Ovary (tissue), 3 donors: ENCODE measurements around the gene CABLES1.

ENCODE experiments used
- EP300 ChIP-seq: sonication (generic); formaldehyde crosslinking; IDR thresholded peaks from one replicate; pipeline ENCODE4 v1.6.1; 2017; ENCODE audit warnings: antibody characterized with exemption
- POLR2A ChIP-seq: fragments of 450-650 bp; IDR thresholded peaks from one replicate; pipeline ENCODE4 v1.6.1; 2017; ENCODE audit warnings: antibody characterized with exemption, mild to moderate bottlenecking, moderate library complexity
- TF ChIP-seq, protein P1 (sequence below), 3 donors: fragments of 450-650 bp in 2 of 3; fragments of 200-600 bp in 1 of 3; IDR thresholded peaks; one replicate each; pipeline versions ENCODE4 v1.5.1 to v1.8.0; 2016 to 2022; ENCODE audit warnings: antibody characterized with exemption in 3 of 3, mild to moderate bottlenecking in 1 of 3
- donor health status: DM: no; HTN: no; CAD: no.

DNA sequence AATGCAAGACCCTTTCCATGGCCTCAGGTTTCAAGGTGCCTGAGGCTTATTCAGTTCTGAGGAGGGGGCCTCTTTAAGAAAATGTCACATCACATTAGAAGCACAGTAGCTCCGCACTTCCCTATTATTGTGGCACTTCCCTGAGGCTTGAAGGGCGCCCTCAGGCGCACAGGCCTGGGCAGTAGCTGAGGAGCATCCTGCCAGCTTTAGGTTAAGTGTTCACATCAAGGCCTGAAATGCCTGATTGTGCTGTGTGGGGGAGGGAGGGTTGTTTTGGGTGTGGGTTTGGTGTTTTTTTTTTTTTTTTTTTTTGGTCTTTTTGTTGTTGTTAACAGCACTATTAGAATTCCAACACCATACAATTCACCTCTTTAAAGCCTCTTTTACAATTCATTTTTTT, 107.9 kb downstream of the CABLES1 start:
- TF ChIP-seq, protein P1, sequence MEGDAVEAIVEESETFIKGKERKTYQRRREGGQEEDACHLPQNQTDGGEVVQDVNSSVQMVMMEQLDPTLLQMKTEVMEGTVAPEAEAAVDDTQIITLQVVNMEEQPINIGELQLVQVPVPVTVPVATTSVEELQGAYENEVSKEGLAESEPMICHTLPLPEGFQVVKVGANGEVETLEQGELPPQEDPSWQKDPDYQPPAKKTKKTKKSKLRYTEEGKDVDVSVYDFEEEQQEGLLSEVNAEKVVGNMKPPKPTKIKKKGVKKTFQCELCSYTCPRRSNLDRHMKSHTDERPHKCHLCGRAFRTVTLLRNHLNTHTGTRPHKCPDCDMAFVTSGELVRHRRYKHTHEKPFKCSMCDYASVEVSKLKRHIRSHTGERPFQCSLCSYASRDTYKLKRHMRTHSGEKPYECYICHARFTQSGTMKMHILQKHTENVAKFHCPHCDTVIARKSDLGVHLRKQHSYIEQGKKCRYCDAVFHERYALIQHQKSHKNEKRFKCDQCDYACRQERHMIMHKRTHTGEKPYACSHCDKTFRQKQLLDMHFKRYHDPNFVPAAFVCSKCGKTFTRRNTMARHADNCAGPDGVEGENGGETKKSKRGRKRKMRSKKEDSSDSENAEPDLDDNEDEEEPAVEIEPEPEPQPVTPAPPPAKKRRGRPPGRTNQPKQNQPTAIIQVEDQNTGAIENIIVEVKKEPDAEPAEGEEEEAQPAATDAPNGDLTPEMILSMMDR (IDR thresholded peaks at IDR 0.05) = no peak
- TF ChIP-seq POLR2A (no peak), EP300 (no peak)
